Stimulated activated CD8-positive, alpha-beta memory T cell treated with anti-CD3 and anti-CD28 coated beads, Interleukin-7, amount 100 ng/mL, for 48 hours (primary cell): ENCODE data around the gene FBXO48.

Experiments
- DNase-seq, 2 donors: peaks; one replicate each; pipeline ENCODE4 v3.0.0-alpha.2; 2020; ENCODE audit warnings: low read depth in 1 of 2; ENCODE audit errors: extremely low read depth in 1 of 2

The FBXO48 gene

GRCh38 chr2:68438455-68439303 lies 28.4 kb downstream of the FBXO48 start:
- DNase-seq = no peak

GRCh38 chr2:68436270-68436669 lies 30.8 kb downstream of the FBXO48 start:
- no peak for DNase-seq

GRCh38 chr2:68435615-68436014 lies 31.5 kb downstream of the FBXO48 start:
- DNase-seq = no peak

- no peak for DNase-seq
Measured at GRCh38 chr2:68434981-68435380, 32.1 kb downstream of the FBXO48 start.

- no peak for DNase-seq
Measured at GRCh38 chr2:68432696-68433658, 34.1 kb downstream of the FBXO48 start.

- no peak for DNase-seq
Measured at GRCh38 chr2:68431316-68431972, 35.6 kb downstream of the FBXO48 start.

- no peak for DNase-seq
Measured at GRCh38 chr2:68429311-68429826, 37.7 kb downstream of the FBXO48 start.

- no peak for DNase-seq
Measured at GRCh38 chr2:68428746-68429145, 38.3 kb downstream of the FBXO48 start.

- no peak for DNase-seq
Measured at GRCh38 chr2:68428126-68428525, 39.0 kb downstream of the FBXO48 start.

GRCh38 chr2:68426848-68427579 lies 40.1 kb downstream of the FBXO48 start:
- no peak for DNase-seq

GRCh38 chr2:68426446-68426845 lies 40.6 kb downstream of the FBXO48 start:
- no peak for DNase-seq

- no peak for DNase-seq
Measured at GRCh38 chr2:68425503-68425902, 41.6 kb downstream of the FBXO48 start.

GRCh38 chr2:68423966-68424650 lies 43.0 kb downstream of the FBXO48 start:
- DNase-seq = no peak

GRCh38 chr2:68420254-68420910 lies 46.7 kb downstream of the FBXO48 start:
- DNase-seq = no peak

GRCh38 chr2:68418855-68419254 lies 48.2 kb downstream of the FBXO48 start:
- no peak for DNase-seq

- no peak for DNase-seq
Measured at GRCh38 chr2:68418419-68418818, 48.7 kb downstream of the FBXO48 start.

GRCh38 chr2:68417926-68418325 lies 49.2 kb downstream of the FBXO48 start:
- DNase-seq = no peak

- no peak for DNase-seq
Measured at GRCh38 chr2:68416081-68416675, 50.9 kb downstream of the FBXO48 start.

- DNase-seq = no peak
Measured at GRCh38 chr2:68415521-68415920, 51.6 kb downstream of the FBXO48 start.
